ENCODE measurements around the gene DENND4B.
"Not testable (repeated sequence)": the region's sequence is repeated elsewhere in the genome, so short reads cannot be mapped to it uniquely, and the experiment has no call there.

Gene DENND4B

GRCh38 chr1:153946622-153947241 lies at the start of gene DENND4B:
Gene DENND4B (minus strand): TSS chr1:153946718. CDS start chr1:153944374, 2,344 bp downstream.
- peak; percentile 78 for DNase-seq

- no peak for DNase-seq
Measured at GRCh38 chr1:153995640-153996039, 49.1 kb upstream of the DENND4B start.

GRCh38 chr1:153995202-153995601 lies 48.7 kb upstream of the DENND4B start:
- no peak for DNase-seq

GRCh38 chr1:153991806-153992205 lies 45.3 kb upstream of the DENND4B start:
- DNase-seq: no peak

GRCh38 chr1:153991151-153991630 lies 44.7 kb upstream of the DENND4B start:
- DNase-seq: no peak

GRCh38 chr1:153990468-153991150 lies 44.1 kb upstream of the DENND4B start, which contains the start of gene RPS27:
Gene RPS27 (plus strand): TSS chr1:153990762. CDS start chr1:153990797, 35 bp downstream.
- DNase-seq: peak; percentile 92

- DNase-seq: no peak
Measured at GRCh38 chr1:153987621-153988020, 41.1 kb upstream of the DENND4B start.

- no peak for DNase-seq
Measured at GRCh38 chr1:153985941-153986761, 39.6 kb upstream of the DENND4B start, which contains the start of gene RAB13. Gene RAB13 (minus strand): TSS chr1:153986339. CDS start chr1:153986236, 103 bp downstream.

GRCh38 chr1:153985341-153985912 lies 38.9 kb upstream of the DENND4B start:
- no peak for DNase-seq

GRCh38 chr1:153984123-153984894 lies 37.8 kb upstream of the DENND4B start:
- DNase-seq: no peak

- DNase-seq: not testable (repeated sequence)
Measured at GRCh38 chr1:153981735-153982134, 35.2 kb upstream of the DENND4B start.

GRCh38 chr1:153979091-153979490 lies 32.6 kb upstream of the DENND4B start:
- DNase-seq: not testable (repeated sequence)

GRCh38 chr1:153978274-153978909 lies 31.9 kb upstream of the DENND4B start:
- DNase-seq: no peak

GRCh38 chr1:153977250-153978240 lies 31.0 kb upstream of the DENND4B start, which contains the start of gene JTB:
Gene JTB (minus strand): TSS chr1:153977674. CDS start chr1:153977252, 422 bp downstream.
- DNase-seq: peak; percentile 75

GRCh38 chr1:153976819-153977249 lies 30.3 kb upstream of the DENND4B start:
- no peak for DNase-seq

GRCh38 chr1:153973525-153973924 lies 27.0 kb upstream of the DENND4B start:
- no peak for DNase-seq

GRCh38 chr1:153973071-153973470 lies 26.6 kb upstream of the DENND4B start:
- DNase-seq: no peak

GRCh38 chr1:153970346-153970745 lies 23.8 kb upstream of the DENND4B start:
- no peak for DNase-seq

- DNase-seq: no peak
Measured at GRCh38 chr1:153968972-153969371, 22.5 kb upstream of the DENND4B start.

GRCh38 chr1:153968408-153968807 lies 21.9 kb upstream of the DENND4B start:
- DNase-seq: no peak

Measured in GDM1 (cell line).